H1 (cell line): ENCODE measurements around the gene ST6GALNAC4. TPM values are rescaled to one million over a fixed set of nuclear protein-coding genes. Genes with fewer than 3 reads are reported as not detected.

Experiments
- CTCF ChIA-PET: fragments of 300-600 bp; sonication (Branson Sonifier 250); formaldehyde crosslinking; loops from one replicate; lab custom pipeline; 2021; ENCODE audit not compliant: partially characterized antibody; lab: Charles Lee
- POLR2A ChIA-PET: fragments of 300-600 bp; sonication (Branson Sonifier 250); formaldehyde crosslinking; loops from one replicate; lab custom pipeline; 2021; ENCODE audit warnings: inconsistent platforms; ENCODE audit not compliant: partially characterized antibody; lab: Charles Lee
- DNase-seq, 2 experiments: peaks; one replicate each; pipeline versions ENCODE4 v3.0.0 to v3.0.0-alpha.2; 2010 to 2022; ENCODE audit warnings: low spot score in 2 of 2, low read depth in 1 of 2, mixed read lengths in 1 of 2
- FAIRE-seq: peaks from 2 replicates; lab custom pipeline; 2011; peaks lifted over from hg19 to GRCh38; lab: Jason Lieb, UNC
- H2AFZ ChIP-seq: 2 replicates; pipeline ENCODE4 v1.8.1; 2012; ENCODE audit warnings: low read length, inconsistent platforms
- H2AK5ac ChIP-seq: 2 replicates; pipeline ENCODE4 v1.6.1; 2013; ENCODE audit warnings: low read depth, low read length
- H2BK120ac ChIP-seq: replicated peaks from 2 replicates; pipeline ENCODE3; 2013; ENCODE audit warnings: low read depth, low read length, inconsistent platforms
- H2BK12ac ChIP-seq: 2 replicates; pipeline ENCODE4 v1.6.1; 2013; ENCODE audit warnings: low read depth, low read length
- H2BK15ac ChIP-seq: 2 replicates; pipeline ENCODE4 v1.6.1; 2013; ENCODE audit warnings: low read length
- H2BK20ac ChIP-seq: 2 replicates; pipeline ENCODE4 v1.6.1; 2013; ENCODE audit warnings: low read length
- H2BK5ac ChIP-seq: 2 replicates; pipeline ENCODE4 v1.6.1; 2013; ENCODE audit warnings: low read depth, low read length
- H3K14ac ChIP-seq: 2 replicates; pipeline ENCODE4 v1.6.1; 2013; ENCODE audit warnings: inconsistent platforms; ENCODE audit not compliant: insufficient read length
- H3K18ac ChIP-seq: 2 replicates; pipeline ENCODE4 v1.6.1; 2013; ENCODE audit warnings: low read length; ENCODE audit errors: extremely low read depth
- H3K23ac ChIP-seq: 2 replicates; pipeline ENCODE4 v1.6.1; 2013; ENCODE audit warnings: inconsistent platforms; ENCODE audit not compliant: insufficient read length
- H3K23me2 ChIP-seq: 2 replicates; pipeline ENCODE4 v1.6.1; 2013; ENCODE audit warnings: low read depth, low read length
- H3K27ac ChIP-seq: 2 replicates; pipeline ENCODE4 v1.6.1; 2011; ENCODE audit warnings: low read depth, low read length, inconsistent platforms
- H3K27me3 ChIP-seq, 4 experiments: replicated peaks in 1 of 4; 1 replicate in 1 of 4; 2 replicates in 3 of 4; pipeline versions ENCODE4 v1.6.1 to v1.8.1; 2011 to 2013; ENCODE audit warnings: low read length in 3 of 4, mild to moderate bottlenecking in 3 of 4, inconsistent platforms in 2 of 4, mixed read lengths in 2 of 4, moderate library complexity in 1 of 4; ENCODE audit not compliant: control insufficient read depth in 3 of 4, insufficient read depth in 3 of 4; ENCODE audit errors: extremely low read depth in 1 of 4
- H3K36me3 ChIP-seq, 4 experiments: 2 replicates each; pipeline versions ENCODE4 v1.6.1 to v1.8.1; 2011 to 2013; ENCODE audit warnings: mild to moderate bottlenecking in 4 of 4, low read length in 3 of 4, moderate library complexity in 2 of 4, control low read depth in 1 of 4, inconsistent platforms in 1 of 4; ENCODE audit not compliant: insufficient read depth in 4 of 4, control insufficient read depth in 2 of 4
- H3K4ac ChIP-seq: replicated peaks from 2 replicates; pipeline ENCODE3; 2013; ENCODE audit warnings: low read length, low read depth, mixed read lengths, inconsistent platforms; ENCODE audit not compliant: insufficient read length
- H3K4me1 ChIP-seq, 4 experiments: replicated peaks in 1 of 4; 1 replicate in 1 of 4; 2 replicates in 3 of 4; pipeline versions ENCODE4 v1.6.1 to v1.8.1; 2011 to 2013; ENCODE audit warnings: low read length in 3 of 4, inconsistent platforms in 2 of 4, mixed read lengths in 1 of 4; ENCODE audit not compliant: insufficient read depth in 4 of 4, control insufficient read depth in 3 of 4
- H3K4me2 ChIP-seq, 2 experiments: 2 replicates each; pipeline versions ENCODE4 v1.6.1 to v1.8.1; 2011 to 2013; ENCODE audit warnings: low read depth in 2 of 2, low read length in 2 of 2, control low read depth in 1 of 2, inconsistent platforms in 1 of 2, mild to moderate bottlenecking in 1 of 2; ENCODE audit not compliant: insufficient read depth in 1 of 2
- H3K4me3 ChIP-seq, 4 experiments: fragments of 200-600, 300-600 bp in 1 of 4; sonication (generic), shearing (Covaris generic), sonication (Bioruptor Twin) in 1 of 4; 2 replicates each; pipeline versions ENCODE4 v1.5.1 to v1.8.1; 2011 to 2016; ENCODE audit warnings: low read length in 4 of 4, low read depth in 3 of 4, control low read depth in 2 of 4, inconsistent platforms in 2 of 4, mild to moderate bottlenecking in 2 of 4, mixed read lengths in 1 of 4, moderate library complexity in 1 of 4; ENCODE audit not compliant: insufficient read depth in 2 of 4; ENCODE audit errors: extremely low read depth in 1 of 4
- H3K56ac ChIP-seq: replicated peaks from 2 replicates; pipeline ENCODE3; 2013; ENCODE audit warnings: low read depth, mild to moderate bottlenecking, mixed read lengths, low read length, inconsistent platforms; ENCODE audit not compliant: insufficient read length
- H3K79me1 ChIP-seq: 2 replicates; pipeline ENCODE4 v1.6.1; 2013; ENCODE audit warnings: low read depth, low read length, control low read depth
- H3K79me2 ChIP-seq, 2 experiments: 2 replicates each; pipeline versions ENCODE4 v1.6.1 to v1.8.1; 2012 to 2013; ENCODE audit warnings: low read length in 2 of 2, mild to moderate bottlenecking in 2 of 2, inconsistent platforms in 1 of 2; ENCODE audit not compliant: insufficient read depth in 2 of 2, control insufficient read depth in 1 of 2
- H3K9ac ChIP-seq, 4 experiments: replicated peaks in 1 of 4; 1 replicate in 1 of 4; 2 replicates in 3 of 4; pipeline versions ENCODE4 v1.6.1 to v1.8.1; 2011 to 2013; ENCODE audit warnings: low read depth in 3 of 4, low read length in 3 of 4, control low read depth in 2 of 4, mild to moderate bottlenecking in 2 of 4, moderate library complexity in 2 of 4, inconsistent platforms in 1 of 4; ENCODE audit errors: extremely low read depth in 1 of 4
- H3K9me3 ChIP-seq, 2 experiments: 2 replicates each; pipeline versions ENCODE4 v1.6.1 to v1.8.1; 2012 to 2013; ENCODE audit warnings: mild to moderate bottlenecking in 2 of 2, moderate library complexity in 2 of 2, control low read depth in 1 of 2, inconsistent platforms in 1 of 2, low read depth in 1 of 2, low read length in 1 of 2, mixed read lengths in 1 of 2; ENCODE audit not compliant: insufficient read depth in 2 of 2
- H4K20me1 ChIP-seq, 2 experiments: replicated peaks in 1 of 2; 2 replicates each; pipeline versions ENCODE3 to v1.8.1; 2011 to 2013; ENCODE audit warnings: inconsistent platforms in 2 of 2, low read length in 2 of 2, mild to moderate bottlenecking in 1 of 2; ENCODE audit not compliant: insufficient read depth in 2 of 2, control insufficient read depth in 1 of 2
- H4K5ac ChIP-seq: 2 replicates; pipeline ENCODE4 v1.6.1; 2013; ENCODE audit warnings: low read length, low read depth, mixed read lengths, inconsistent platforms; ENCODE audit not compliant: insufficient read length
- H4K8ac ChIP-seq: 2 replicates; pipeline ENCODE4 v1.8.0; 2013; ENCODE audit warnings: mild to moderate bottlenecking, moderate library complexity, low read length, inconsistent platforms; ENCODE audit not compliant: insufficient read depth; ENCODE audit errors: extremely low read depth
- H4K91ac ChIP-seq: replicated peaks from 2 replicates; pipeline ENCODE3; 2013; ENCODE audit warnings: low read length, mixed read lengths, inconsistent platforms; ENCODE audit not compliant: insufficient read length
- HDAC2 ChIP-seq, 2 experiments: fragments of 300-600 bp in 1 of 2; sonication (generic) in 1 of 2; IDR thresholded peaks; 2 replicates each; pipeline ENCODE4 v1.6.1; 2011 to 2012; ENCODE audit warnings: low read depth in 2 of 2, low read length in 2 of 2, mild to moderate bottlenecking in 2 of 2, moderate library complexity in 2 of 2, borderline replicate concordance in 1 of 2, inconsistent platforms in 1 of 2
- JUND ChIP-seq: IDR thresholded peaks from 2 replicates; pipeline ENCODE4 v1.6.1; 2011; ENCODE audit warnings: mild to moderate bottlenecking, improper control_type of control experiment, low read length
- KDM1A ChIP-seq: fragments of 200-600, 300-600 bp; sonication (generic); IDR thresholded peaks from 2 replicates; pipeline ENCODE4 v1.7.1; 2016; ENCODE audit warnings: mild to moderate bottlenecking, low read length, borderline replicate concordance
- PHF8 ChIP-seq: fragments of 200-600 bp; sonication (generic); conservative IDR thresholded peaks from 2 replicates; pipeline ENCODE4 v1.7.1; 2012; ENCODE audit warnings: low read depth, mild to moderate bottlenecking, inconsistent platforms, low read length, moderate library complexity
- POLR2AphosphoS5 ChIP-seq: IDR thresholded peaks from 2 replicates; pipeline ENCODE4 v1.6.1; 2011; ENCODE audit warnings: low read depth, low read length
- RAD21 ChIP-seq, 2 experiments: IDR thresholded peaks in 1 of 2; conservative IDR thresholded peaks in 1 of 2; 2 replicates each; pipeline ENCODE4 v1.6.1; 2011; ENCODE audit warnings: low read depth in 2 of 2, low read length in 2 of 2, improper control_type of control experiment in 1 of 2, inconsistent platforms in 1 of 2, mild to moderate bottlenecking in 1 of 2, moderate library complexity in 1 of 2
- SAP30 ChIP-seq: fragments of 300-600 bp; sonication (generic); IDR thresholded peaks from 2 replicates; pipeline ENCODE4 v1.7.1; 2012; ENCODE audit warnings: low read length, moderate library complexity, mild to moderate bottlenecking, inconsistent platforms; ENCODE audit not compliant: insufficient read depth, insufficient replicate concordance
- TEAD4 ChIP-seq: IDR thresholded peaks from 2 replicates; pipeline ENCODE4 v1.6.1; 2012; ENCODE audit warnings: low read depth, low read length, inconsistent platforms, mixed read lengths
- WGBS, 2 experiments: shearing (Covaris generic) in 1 of 2; methylation state at CpG; one replicate each; pipeline versions ENCODE4 v1.1.6 to v1.1.7; 2013 to 2015; ENCODE audit warnings: low lambda C conversion rate in 2 of 2, mixed read lengths in 2 of 2, inconsistent platforms in 1 of 2, low coverage in 1 of 2, missing lambda C conversion rate in 1 of 2; ENCODE audit not compliant: insufficient replicate concordance in 2 of 2, insufficient coverage in 1 of 2, insufficient read length in 1 of 2; ENCODE audit errors: extremely low coverage in 1 of 2, missing lambda C conversion rate in 1 of 2; 5-methylcytosine and 5-hydroxymethylcytosine counted together
- polyA plus RNA-seq, 7 experiments: library from polyadenylated mRNA; depleted of rRNA in 3 of 7; stranded (reverse) in 5 of 7; unstranded in 2 of 7; fragments of >200 nt in 5 of 7; fragments of 200-250 nt in 2 of 7; gene quantifications; 1 replicate in 5 of 7; 2 replicates in 1 of 7; 4 replicates in 1 of 7; pipeline versions ENCODE4 v1.2.1 to v1.2.3, GENCODE V29; 2011 to 2013; ENCODE audit warnings: missing spikeins in 2 of 7, mixed read lengths in 2 of 7
- total RNA-seq: library from RNA; stranded (reverse); fragmentation: NEBNext Ultra II Directional; extraction: Animal tissue kit (Norgen Biotek cat#: 25700); gene quantifications from 2 replicates; pipeline ENCODE4 v1.2.1, GENCODE V29; 2021

Gene ST6GALNAC4
- total and polyA plus RNA-seq, 2 of the 8 experiments (the other 6 are each of a cell fraction or from before 2014, with no cell fraction given): 21.8 to 34.1 TPM

DNA sequence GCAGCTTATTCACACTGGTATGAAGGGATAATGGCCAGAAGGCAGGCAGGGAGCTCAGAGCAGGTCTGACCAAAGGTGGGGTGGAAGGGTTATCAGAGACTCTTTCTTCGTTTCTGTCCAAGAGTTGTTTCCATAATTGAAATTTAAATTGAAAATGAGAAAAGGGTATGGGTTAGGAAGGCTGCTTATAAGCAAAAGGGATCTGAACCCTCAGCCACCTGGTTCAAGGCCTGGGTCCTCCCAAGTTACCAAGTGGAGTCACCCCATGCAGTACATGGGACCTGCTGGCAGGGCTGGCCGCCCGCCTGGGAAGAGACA, 46.2 kb upstream of the ST6GALNAC4 start:
- ChIA-PET CTCF (interaction anchor here (1.0 to 35.5 kb wide), 7 partner anchors 8 to 95 kb away, joined by 3 to 825 read pairs (median 5); no protein-coding TSS in a partner anchor), POLR2A (interaction anchor here (0.7 to 2.3 kb wide), 4 partner anchors 9 to 137 kb away, joined by 3 to 7 read pairs (median 5); no protein-coding TSS in a partner anchor)
- H3K9ac ChIP-seq: no peak overlapping the region

More for the DNA sequence above, 46.2 kb upstream of the ST6GALNAC4 start:
- Histone ChIP-seq H2AFZ (no peak overlapping the region), H4K8ac (no peak overlapping the region), H3K27ac (no peak overlapping the region), H3K4ac (no peak overlapping the region), H2BK5ac (no peak overlapping the region; the same call in 1 of the 2 replicates), H2BK120ac (no peak overlapping the region), H3K23ac (no peak overlapping the region), H2BK12ac (no peak overlapping the region), H2BK15ac (no peak overlapping the region), H3K36me3 (no peaks in the 10 kb centered on the region), H3K56ac (no peak overlapping the region), H3K4me3 (no peak overlapping the region), H4K5ac (no peak overlapping the region), H3K18ac (no peak overlapping the region), H3K4me2 (no peak overlapping the region), H4K20me1 (peaks cover 16 to 34% of the 10 kb centered on the region in 2 experiments), H3K79me1 (peaks cover 26% of the 10 kb centered on the region), H3K9me3 (no peaks in the 10 kb centered on the region), H2BK20ac (no peak overlapping the region), H2AK5ac (no peak overlapping the region), H3K14ac (no peak overlapping the region), H3K4me1 (peaks cover 0 to 47% (median 13%) of the 10 kb centered on the region in 4 experiments; a peak in 5 of 7 replicates), H3K23me2 (no peaks in the 10 kb centered on the region), H3K79me2 (peaks cover 0 to 98% of the 10 kb centered on the region in 2 experiments; a peak in 2 of 4 replicates)
- WGBS, 2 experiments: 92% methylated on average over 3 of the region's 3 CpGs; no CpG with 5 or more reads in 1 of the 2 experiments
- DNase-seq: no peak
- TF ChIP-seq HDAC2 (IDR thresholded peaks at IDR 0.05; ENCODE audit: borderline replicate concordance in 1 of 2, low read depth in 2 of 2, low read length in 2 of 2) (no peak), TEAD4 (no peak), PHF8 (no peak), KDM1A (no peak), JUND (no peak), SAP30 (no peak), RAD21 (IDR thresholded peaks at IDR 0.05 in 1 of 2, conservative IDR thresholded peaks at IDR 0.05 in 1 of 2; ENCODE audit: low read depth in 2 of 2, low read length in 2 of 2) (no peak), POLR2AphosphoS5 (no peak)
- TF ChIP-seq, all 59 proteins: peak for 0
- no peak overlapping the region for H4K91ac ChIP-seq
- FAIRE-seq: no peak
- H3K27me3 ChIP-seq: no peaks in the 10 kb centered on the region
